OCI-LY3 (cell line): ENCODE results near the gene GPATCH8.

ENCODE experiments used
- H2AFZ ChIP-seq: fragments of 200-600, 300-600 bp; shearing (Covaris generic); 2 replicates; pipeline ENCODE4 v1.6.0; 2014; ENCODE audit warnings: antibody characterized with exemption, low read depth, low read length
- H3K27ac ChIP-seq: fragments of 200-600, 300-600 bp; sonication (generic); 2 replicates; pipeline ENCODE4 v1.5.1; 2014; ENCODE audit warnings: mild to moderate bottlenecking, low read length, moderate library complexity, mixed read lengths
- H3K27me3 ChIP-seq: fragments of 200-600, 300-600 bp; sonication (generic); 2 replicates; pipeline ENCODE4 v1.6.1; 2014; ENCODE audit warnings: low read depth, low read length, mixed read lengths
- H3K36me3 ChIP-seq: fragments of 200-600, 300-600 bp; sonication (generic); replicated peaks from 2 replicates; pipeline ENCODE3; 2014; ENCODE audit warnings: low read depth, low read length, mixed read lengths
- H3K4me1 ChIP-seq: fragments of 300-600, 200-600 bp; sonication (generic); 2 replicates; pipeline ENCODE4 v1.6.1; 2014; ENCODE audit warnings: low read length, mixed read lengths
- H3K4me2 ChIP-seq: fragments of 200-600, 300-600 bp; sonication (generic); 2 replicates; pipeline ENCODE4 v1.6.1; 2014; ENCODE audit warnings: low read length, mixed read lengths
- H3K4me3 ChIP-seq: fragments of 300-600, 200-600 bp; sonication (generic); 2 replicates; pipeline ENCODE4 v1.5.1; 2014; ENCODE audit warnings: antibody characterized with exemption, mild to moderate bottlenecking, low read length, moderate library complexity
- H3K79me2 ChIP-seq: fragments of 300-600, 200-600 bp; shearing (Covaris generic); 2 replicates; pipeline ENCODE4 v1.6.1; 2014; ENCODE audit warnings: mild to moderate bottlenecking, low read length, mixed read lengths
- H3K9ac ChIP-seq: fragments of 300-600, 200-600 bp; shearing (Covaris generic); 2 replicates; pipeline ENCODE4 v1.6.0; 2014; ENCODE audit warnings: mild to moderate bottlenecking, low read length, moderate library complexity
- H3K9me3 ChIP-seq: fragments of 200-600, 300-600 bp; shearing (Covaris generic); 2 replicates; pipeline ENCODE4 v1.6.1; 2014; ENCODE audit warnings: low read length, mixed read lengths; ENCODE audit not compliant: insufficient read depth
- H4K20me1 ChIP-seq: fragments of 200-600, 300-600 bp; sonication (generic); 2 replicates; pipeline ENCODE4 v1.6.1; 2016; ENCODE audit warnings: low read length, mixed read lengths; ENCODE audit not compliant: insufficient read depth
- CTCF ChIP-seq: fragments of 200-600, 300-600 bp; sonication (generic); IDR thresholded peaks from 2 replicates; pipeline ENCODE4 v1.5.1; 2014; ENCODE audit warnings: antibody characterized with exemption, low read length, low read depth
- EZH2phosphoT487 ChIP-seq: fragments of 200-600 bp; shearing (Covaris generic); IDR thresholded peaks from 2 replicates; pipeline ENCODE4 v1.6.1; 2018; ENCODE audit warnings: antibody characterized with exemption, mixed run types, low read depth

The GPATCH8 gene

DNA sequence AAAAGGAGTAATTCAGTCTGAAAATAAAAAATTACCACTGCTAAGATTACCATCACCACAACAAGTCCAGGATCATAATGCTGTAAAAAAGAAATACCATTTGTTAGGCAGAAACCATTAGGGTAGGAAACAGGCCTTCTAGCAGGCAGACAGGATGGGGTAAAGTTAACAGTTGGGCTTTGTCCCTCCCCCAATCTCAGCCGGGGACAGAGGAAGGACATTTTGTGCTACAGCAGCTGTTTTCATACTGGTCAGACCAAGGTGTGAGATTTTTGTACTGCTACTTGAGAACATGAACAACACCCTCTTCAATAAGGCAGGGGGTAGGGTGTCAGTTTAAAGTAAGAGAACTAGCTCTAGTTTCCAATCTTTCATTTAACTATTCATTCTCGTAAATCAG, 64.6 kb downstream of the GPATCH8 start:
- H3K4me3 ChIP-seq, result no peak overlapping the region
- peaks cover 4% of the 10 kb centered on the region for H4K20me1 ChIP-seq
- peaks cover 13% of the 10 kb centered on the region for H3K79me2 ChIP-seq
- TF ChIP-seq EZH2phosphoT487, result no peak
- TF ChIP-seq CTCF, result no peak
- H3K27me3 ChIP-seq, result no peaks in the 10 kb centered on the region
- no peak overlapping the region for H3K27ac ChIP-seq
- H3K4me1 ChIP-seq, result no peaks in the 10 kb centered on the region
- H3K36me3 ChIP-seq, result peaks cover 8% of the 10 kb centered on the region
- H3K9me3 ChIP-seq, result no peaks in the 10 kb centered on the region
- H3K4me2 ChIP-seq, result no peak overlapping the region
- H2AFZ ChIP-seq, result no peak overlapping the region
- no peak overlapping the region for H3K9ac ChIP-seq

- no peak overlapping the region for H3K9ac ChIP-seq
- no peaks in the 10 kb centered on the region for H3K27me3 ChIP-seq
- no peak for TF ChIP-seq EZH2phosphoT487
- no peak for TF ChIP-seq CTCF
- no peaks in the 10 kb centered on the region for H3K9me3 ChIP-seq
- no peak overlapping the region for H3K4me3 ChIP-seq
- peaks cover 16% of the 10 kb centered on the region for H3K36me3 ChIP-seq
- peaks cover 4% of the 10 kb centered on the region for H4K20me1 ChIP-seq
- no peaks in the 10 kb centered on the region for H3K4me1 ChIP-seq
- H3K79me2 ChIP-seq, result peaks cover 12% of the 10 kb centered on the region
- no peak overlapping the region for H2AFZ ChIP-seq
- no peak overlapping the region for H3K4me2 ChIP-seq
- no peak overlapping the region for H3K27ac ChIP-seq
These were observed 66.9 kb downstream of the GPATCH8 start for GRCh38 chr17:44436336-44436735.

- Histone ChIP-seq H3K4me2 (no peak overlapping the region), H3K4me3 (no peak overlapping the region), H3K27me3 (no peaks in the 10 kb centered on the region), H2AFZ (no peak overlapping the region), H4K20me1 (no peaks in the 10 kb centered on the region), H3K4me1 (peaks cover 9% of the 10 kb centered on the region), H3K36me3 (peaks cover 16% of the 10 kb centered on the region), H3K79me2 (no peaks in the 10 kb centered on the region), H3K27ac (no peak overlapping the region), H3K9ac (no peak overlapping the region), H3K9me3 (no peaks in the 10 kb centered on the region)
- no peak for TF ChIP-seq CTCF
- TF ChIP-seq EZH2phosphoT487, result no peak
These were observed 70.7 kb downstream of the GPATCH8 start for GRCh38 chr17:44432254-44433157.

GRCh38 chr17:44424828-44425461, 78.3 kb downstream of the GPATCH8 start:
- no peak overlapping the region for H3K4me3 ChIP-seq
- H3K4me1 ChIP-seq, result 0 out of 2 replicates have a peak, but pooled peaks cover under 1% of the 10 kb centered on the region
- TF ChIP-seq EZH2phosphoT487, result no peak
- no peak for TF ChIP-seq CTCF
- no peak overlapping the region for H3K27ac ChIP-seq
- H3K9ac ChIP-seq, result no peak overlapping the region
- no peak overlapping the region for H2AFZ ChIP-seq
- peaks cover 14% of the 10 kb centered on the region for H3K36me3 ChIP-seq
- no peaks in the 10 kb centered on the region for H3K27me3 ChIP-seq
- no peaks in the 10 kb centered on the region for H4K20me1 ChIP-seq
- H3K4me2 ChIP-seq, result no peak overlapping the region
- no peaks in the 10 kb centered on the region for H3K9me3 ChIP-seq
- H3K79me2 ChIP-seq, result 0 out of 2 replicates have a peak, but pooled peaks cover 3% of the 10 kb centered on the region
